OCI-LY3 (cell line): ENCODE results near the gene CACTIN.
"Not testable (repeated sequence)": the region's sequence is repeated elsewhere in the genome, so short reads cannot be mapped to it uniquely, and the experiment has no call there.

Experiments
- H2AFZ ChIP-seq: fragments of 200-600, 300-600 bp; shearing (Covaris generic); 2 replicates; pipeline ENCODE4 v1.6.0; 2014; ENCODE audit warnings: antibody characterized with exemption, low read depth, low read length
- H3K27ac ChIP-seq: fragments of 200-600, 300-600 bp; sonication (generic); 2 replicates; pipeline ENCODE4 v1.5.1; 2014; ENCODE audit warnings: mild to moderate bottlenecking, low read length, moderate library complexity, mixed read lengths
- H3K27me3 ChIP-seq: fragments of 200-600, 300-600 bp; sonication (generic); 2 replicates; pipeline ENCODE4 v1.6.1; 2014; ENCODE audit warnings: low read depth, low read length, mixed read lengths
- H3K36me3 ChIP-seq: fragments of 200-600, 300-600 bp; sonication (generic); replicated peaks from 2 replicates; pipeline ENCODE3; 2014; ENCODE audit warnings: low read depth, low read length, mixed read lengths
- H3K4me1 ChIP-seq: fragments of 300-600, 200-600 bp; sonication (generic); 2 replicates; pipeline ENCODE4 v1.6.1; 2014; ENCODE audit warnings: low read length, mixed read lengths
- H3K4me2 ChIP-seq: fragments of 200-600, 300-600 bp; sonication (generic); 2 replicates; pipeline ENCODE4 v1.6.1; 2014; ENCODE audit warnings: low read length, mixed read lengths
- H3K4me3 ChIP-seq: fragments of 300-600, 200-600 bp; sonication (generic); 2 replicates; pipeline ENCODE4 v1.5.1; 2014; ENCODE audit warnings: antibody characterized with exemption, mild to moderate bottlenecking, low read length, moderate library complexity
- H3K79me2 ChIP-seq: fragments of 300-600, 200-600 bp; shearing (Covaris generic); 2 replicates; pipeline ENCODE4 v1.6.1; 2014; ENCODE audit warnings: mild to moderate bottlenecking, low read length, mixed read lengths
- H3K9ac ChIP-seq: fragments of 300-600, 200-600 bp; shearing (Covaris generic); 2 replicates; pipeline ENCODE4 v1.6.0; 2014; ENCODE audit warnings: mild to moderate bottlenecking, low read length, moderate library complexity
- H3K9me3 ChIP-seq: fragments of 200-600, 300-600 bp; shearing (Covaris generic); 2 replicates; pipeline ENCODE4 v1.6.1; 2014; ENCODE audit warnings: low read length, mixed read lengths; ENCODE audit not compliant: insufficient read depth
- H4K20me1 ChIP-seq: fragments of 200-600, 300-600 bp; sonication (generic); 2 replicates; pipeline ENCODE4 v1.6.1; 2016; ENCODE audit warnings: low read length, mixed read lengths; ENCODE audit not compliant: insufficient read depth
- EZH2phosphoT487 ChIP-seq: fragments of 200-600 bp; shearing (Covaris generic); IDR thresholded peaks from 2 replicates; pipeline ENCODE4 v1.6.1; 2018; ENCODE audit warnings: antibody characterized with exemption, mixed run types, low read depth
- TF ChIP-seq, protein P1 (sequence below): fragments of 200-600, 300-600 bp; sonication (generic); IDR thresholded peaks from 2 replicates; pipeline ENCODE4 v1.5.1; 2014; ENCODE audit warnings: antibody characterized with exemption, low read length, low read depth

The CACTIN gene

DNA sequence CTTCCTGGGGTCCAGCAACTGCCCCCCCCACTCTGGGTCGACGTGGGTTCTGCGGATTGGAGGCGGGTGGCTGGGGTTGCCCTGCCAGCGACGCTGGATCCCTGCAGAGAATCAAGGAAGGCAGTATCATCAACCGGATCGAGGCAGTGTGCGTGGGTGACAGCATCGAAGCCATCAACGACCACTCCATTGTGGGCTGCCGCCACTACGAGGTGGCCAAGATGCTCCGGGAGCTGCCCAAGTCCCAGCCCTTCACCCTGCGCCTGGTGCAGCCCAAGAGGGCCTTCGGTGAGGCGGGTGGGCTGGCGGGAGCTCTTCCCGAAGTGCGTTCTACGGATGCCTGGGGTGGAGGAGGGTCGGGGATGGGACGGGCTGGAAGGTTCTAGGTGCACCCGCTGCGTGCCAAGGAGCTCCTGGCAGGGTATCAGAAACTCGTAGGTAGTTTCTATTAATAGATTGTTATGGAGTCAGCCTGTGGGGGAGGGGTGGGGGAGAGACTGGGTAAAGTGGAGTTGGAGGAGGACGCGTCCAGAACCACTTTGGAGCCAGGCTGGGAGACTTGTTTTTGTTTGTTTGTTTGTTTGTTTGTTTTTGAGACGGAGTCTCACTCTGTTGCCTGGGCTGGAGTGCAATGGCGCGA is 39.8 kb downstream of the CACTIN start:
- no peaks in the 10 kb centered on the region for H3K9me3 ChIP-seq
- no peaks in the 10 kb centered on the region for H4K20me1 ChIP-seq
- no peak overlapping the region for H3K27ac ChIP-seq
- no peak overlapping the region for H3K4me2 ChIP-seq
- H3K36me3 ChIP-seq = no peaks in the 10 kb centered on the region
- H3K27me3 ChIP-seq = no peaks in the 10 kb centered on the region
- no peak overlapping the region for H3K9ac ChIP-seq
- H2AFZ ChIP-seq = no peak overlapping the region
- H3K4me3 ChIP-seq = no peak overlapping the region
- TF ChIP-seq, protein P1, sequence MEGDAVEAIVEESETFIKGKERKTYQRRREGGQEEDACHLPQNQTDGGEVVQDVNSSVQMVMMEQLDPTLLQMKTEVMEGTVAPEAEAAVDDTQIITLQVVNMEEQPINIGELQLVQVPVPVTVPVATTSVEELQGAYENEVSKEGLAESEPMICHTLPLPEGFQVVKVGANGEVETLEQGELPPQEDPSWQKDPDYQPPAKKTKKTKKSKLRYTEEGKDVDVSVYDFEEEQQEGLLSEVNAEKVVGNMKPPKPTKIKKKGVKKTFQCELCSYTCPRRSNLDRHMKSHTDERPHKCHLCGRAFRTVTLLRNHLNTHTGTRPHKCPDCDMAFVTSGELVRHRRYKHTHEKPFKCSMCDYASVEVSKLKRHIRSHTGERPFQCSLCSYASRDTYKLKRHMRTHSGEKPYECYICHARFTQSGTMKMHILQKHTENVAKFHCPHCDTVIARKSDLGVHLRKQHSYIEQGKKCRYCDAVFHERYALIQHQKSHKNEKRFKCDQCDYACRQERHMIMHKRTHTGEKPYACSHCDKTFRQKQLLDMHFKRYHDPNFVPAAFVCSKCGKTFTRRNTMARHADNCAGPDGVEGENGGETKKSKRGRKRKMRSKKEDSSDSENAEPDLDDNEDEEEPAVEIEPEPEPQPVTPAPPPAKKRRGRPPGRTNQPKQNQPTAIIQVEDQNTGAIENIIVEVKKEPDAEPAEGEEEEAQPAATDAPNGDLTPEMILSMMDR = no peak
- no peak for TF ChIP-seq EZH2phosphoT487
- H3K79me2 ChIP-seq = no peaks in the 10 kb centered on the region
- H3K4me1 ChIP-seq = no peaks in the 10 kb centered on the region

DNA sequence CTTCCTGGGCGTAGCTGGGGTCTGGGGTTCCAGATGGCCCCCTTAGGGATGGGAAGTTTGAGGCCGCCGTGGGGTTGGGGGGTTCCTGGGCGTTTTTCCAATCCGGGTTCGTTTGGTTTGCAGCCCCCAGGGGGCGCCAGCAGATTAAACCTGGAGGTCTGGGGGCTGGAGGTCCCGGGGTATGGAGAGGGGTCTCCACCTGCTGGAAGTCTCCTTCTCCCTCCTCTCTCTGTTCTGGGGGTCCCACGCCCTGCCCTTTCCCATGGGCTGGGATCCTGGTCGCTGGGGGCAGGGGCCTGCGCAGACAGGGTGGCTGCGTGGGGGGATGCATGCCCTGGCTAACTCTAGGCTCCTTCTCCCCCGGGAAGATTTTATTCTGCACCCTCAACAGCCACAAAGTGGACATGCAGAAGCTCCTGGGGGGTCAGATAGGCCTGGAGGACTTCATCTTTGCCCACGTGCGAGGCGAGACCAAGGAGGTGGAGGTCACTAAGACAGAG is 40.4 kb downstream of the CACTIN start:
- no peak overlapping the region for H3K9ac ChIP-seq
- no peak overlapping the region for H2AFZ ChIP-seq

DNA sequence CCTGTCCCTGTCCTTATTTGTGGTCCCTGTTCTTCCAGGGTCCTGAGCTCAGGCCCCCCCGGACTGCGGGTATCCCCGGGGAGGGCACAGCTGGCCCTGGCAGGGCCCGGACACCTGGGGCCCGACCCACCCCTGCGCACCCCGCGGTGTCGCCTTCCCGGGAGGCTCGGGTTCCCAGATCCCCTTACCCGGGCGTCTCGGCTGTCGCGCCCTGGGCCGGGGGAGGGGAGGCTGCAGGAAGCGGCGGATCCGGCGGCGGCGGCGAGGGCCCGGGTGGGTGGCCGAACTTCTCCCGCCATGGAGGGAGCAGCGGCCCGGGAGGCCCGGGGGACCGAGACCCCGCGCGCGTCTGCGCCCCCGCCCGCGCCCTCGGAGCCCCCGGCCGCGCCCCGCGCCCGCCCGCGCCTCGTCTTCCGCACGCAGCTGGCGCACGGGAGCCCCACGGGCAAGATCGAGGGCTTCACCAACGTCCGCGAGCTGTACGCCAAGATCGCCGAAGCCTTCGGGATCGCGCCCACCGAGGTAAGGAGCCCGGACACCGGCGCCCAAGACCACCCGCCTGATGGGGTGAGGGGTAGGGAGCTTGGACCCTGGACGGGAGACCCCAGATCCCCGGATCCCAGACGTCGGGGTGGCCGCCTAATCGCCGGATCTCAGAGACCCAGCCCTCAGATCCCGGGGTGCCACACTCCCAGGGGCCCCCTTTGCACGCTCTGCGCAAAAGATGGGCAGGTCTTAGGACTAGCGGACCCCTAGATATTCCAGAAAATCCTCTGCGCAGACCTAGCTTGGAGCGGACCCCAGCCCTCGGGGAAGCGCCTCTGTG is 41.1 kb downstream of the CACTIN start, which contains the start of gene GIPC3:
Gene GIPC3, plus strand, starts transcription at position 178 of the 826 bp plus-strand sequence. Its CDS starts 120 bp downstream, at position 298.
- no peaks in the 10 kb centered on the region for H4K20me1 ChIP-seq
- no peak within 1 kb of the TSS for H3K27ac ChIP-seq
- TF ChIP-seq EZH2phosphoT487 = no peak
- TF ChIP-seq, protein P1 = no peak
- H3K4me1 ChIP-seq = no peaks in the 10 kb centered on the region
- H3K4me3 ChIP-seq = no peak within 1 kb of the TSS
- H2AFZ ChIP-seq = no peak within 1 kb of the TSS
- H3K4me2 ChIP-seq = no peak within 1 kb of the TSS
- H3K79me2 ChIP-seq = no peaks in the 10 kb centered on the region
- no peak within 1 kb of the TSS for H3K9ac ChIP-seq
- no peaks in the 10 kb centered on the region for H3K27me3 ChIP-seq
- H3K36me3 ChIP-seq = no peaks in the 10 kb centered on the region
- no peaks in the 10 kb centered on the region for H3K9me3 ChIP-seq

More for the DNA sequence above, 40.4 kb downstream of the CACTIN start:
- H3K27ac ChIP-seq = no peak overlapping the region
- no peaks in the 10 kb centered on the region for H3K4me1 ChIP-seq
- no peaks in the 10 kb centered on the region for H3K36me3 ChIP-seq
- TF ChIP-seq, protein P1 = peak; percentile 60
- TF ChIP-seq EZH2phosphoT487 = no peak
- H3K9me3 ChIP-seq = no peaks in the 10 kb centered on the region
- H3K27me3 ChIP-seq = no peaks in the 10 kb centered on the region
- H3K4me2 ChIP-seq = no peak overlapping the region
- no peaks in the 10 kb centered on the region for H3K79me2 ChIP-seq
- H3K4me3 ChIP-seq = no peak overlapping the region
- no peaks in the 10 kb centered on the region for H4K20me1 ChIP-seq

DNA sequence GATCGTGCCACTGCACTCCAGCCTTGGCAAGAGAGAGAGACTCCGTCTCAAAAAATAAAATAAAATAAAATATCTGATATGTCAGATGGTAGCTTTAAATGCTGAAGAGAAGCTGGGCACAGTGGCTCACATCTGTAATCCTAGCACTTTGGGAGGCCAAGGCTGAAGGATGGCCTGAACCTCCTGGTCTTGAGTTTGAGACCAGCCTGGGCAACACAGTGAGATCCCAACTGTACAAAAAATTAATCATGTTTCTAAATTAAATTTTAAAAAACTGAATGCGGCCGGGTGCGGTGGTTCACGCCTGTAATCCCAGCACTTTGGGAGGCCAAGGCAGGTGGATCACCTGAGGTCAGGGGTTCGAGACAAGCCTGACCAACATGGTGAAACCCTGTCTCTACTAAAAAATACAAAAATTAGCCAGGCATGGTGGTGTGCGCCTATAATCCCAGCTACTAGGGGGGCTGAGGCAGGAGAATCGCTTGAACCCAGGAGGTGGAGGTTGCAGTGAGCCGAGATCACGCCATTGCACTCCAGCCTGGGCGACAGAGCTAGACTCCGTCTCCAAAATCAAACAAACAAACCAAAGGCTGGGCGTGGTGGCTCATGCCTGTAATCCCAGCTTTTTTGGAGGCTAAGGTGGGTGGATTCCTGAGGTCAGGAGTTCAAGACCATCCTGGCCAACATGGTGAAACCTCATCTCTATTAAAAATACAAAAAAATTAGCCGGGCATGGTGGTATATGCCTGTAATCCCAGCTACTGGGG is 42.4 kb downstream of the CACTIN start:
- H3K4me2 ChIP-seq, H2AFZ ChIP-seq, H3K27me3 ChIP-seq, H3K9ac ChIP-seq, H3K4me3 ChIP-seq, H4K20me1 ChIP-seq, H3K36me3 ChIP-seq, H3K79me2 ChIP-seq, H3K9me3 ChIP-seq, H3K27ac ChIP-seq, H3K4me1 ChIP-seq: not testable (repeated sequence)

DNA sequence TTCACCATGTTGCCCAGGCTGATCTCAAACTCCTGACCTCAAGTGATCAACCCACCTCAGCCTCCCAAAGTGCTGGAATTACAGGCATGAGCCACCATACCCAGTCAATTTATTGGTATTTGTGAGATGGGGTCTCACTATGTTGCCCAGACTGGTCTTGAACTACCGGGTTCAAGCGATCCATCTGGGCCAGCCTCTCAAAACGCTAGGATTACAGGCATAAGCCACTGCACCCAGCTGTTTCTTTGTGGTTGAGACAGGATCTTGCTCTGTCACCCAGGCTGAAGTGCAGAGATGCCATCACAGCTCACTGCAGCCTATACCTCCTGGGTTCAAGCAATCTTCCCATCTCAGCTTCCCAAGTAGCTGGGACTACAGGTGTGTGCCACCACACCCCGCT is 44.8 kb downstream of the CACTIN start:
- not testable (repeated sequence) for H3K4me1 ChIP-seq, H3K9me3 ChIP-seq, H3K79me2 ChIP-seq, H3K9ac ChIP-seq, H3K27ac ChIP-seq, H3K27me3 ChIP-seq, H3K4me2 ChIP-seq, H4K20me1 ChIP-seq, H3K4me3 ChIP-seq, H3K36me3 ChIP-seq, H2AFZ ChIP-seq
